Measurements from ENCODE around the gene TMPRSS9.

- TF ChIP-seq GATA2 (IDR thresholded peaks at IDR 0.05; ENCODE audit: low read depth, low read length): no peak
- TF ChIP-seq GATA3 (IDR thresholded peaks at IDR 0.05; ENCODE audit: low read depth, low read length): no peak
Observed at GRCh38 chr19:2335848-2336247, 24.2 kb upstream of the TMPRSS9 start.

Data from SH-SY5Y (cell line).